ENCODE measurements around the gene SMIM35. TPM values are rescaled to one million over a fixed set of nuclear protein-coding genes. Genes with fewer than 3 reads are reported as not detected.

SMIM35 gene
- total RNA-seq, 1 donor from 2014 or later, result not detected

DNA sequence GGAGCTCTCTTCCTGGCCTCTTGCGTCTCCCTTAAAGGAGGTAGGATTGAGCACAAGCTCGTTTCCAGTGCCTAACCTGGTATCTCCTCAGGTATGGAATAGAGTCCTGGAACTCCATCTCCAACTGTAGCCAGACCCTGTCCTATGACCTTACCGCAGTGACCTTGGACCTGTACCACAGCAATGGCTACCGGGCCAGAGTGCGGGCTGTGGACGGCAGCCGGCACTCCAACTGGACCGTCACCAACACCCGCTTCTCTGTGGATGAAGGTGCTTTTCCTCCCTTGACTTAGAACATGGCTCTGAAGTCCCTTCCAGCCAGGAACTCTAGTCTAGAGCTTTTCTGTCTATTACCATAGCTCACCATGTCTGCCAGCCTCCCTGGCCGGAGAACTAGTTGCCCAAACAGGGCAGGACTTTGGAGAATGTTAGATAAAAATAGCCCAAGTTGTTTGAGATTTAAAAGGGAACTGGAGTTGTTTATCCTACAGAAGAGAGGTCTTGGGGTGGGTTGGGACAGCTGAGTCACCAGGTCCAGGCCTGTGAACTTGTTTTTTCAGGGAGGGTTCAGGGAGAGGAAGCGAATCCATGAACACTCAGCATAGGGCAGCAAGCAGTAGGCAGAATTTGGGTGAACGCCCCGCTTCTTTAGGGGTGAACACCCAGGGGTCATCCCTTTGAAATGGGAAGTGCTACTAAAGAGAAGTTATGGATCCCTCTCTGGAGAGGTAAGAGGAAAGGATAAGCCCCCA lies 97.2 kb downstream of the SMIM35 start:
- no peak overlapping the region for H3K4me3 Mint-ChIP-seq (ENCODE audit: unreplicated experiment)
- peaks cover 11% of the 10 kb centered on the region for H3K4me1 Mint-ChIP-seq (ENCODE audit: low read depth, unreplicated experiment)
- TF ChIP-seq, protein P1, sequence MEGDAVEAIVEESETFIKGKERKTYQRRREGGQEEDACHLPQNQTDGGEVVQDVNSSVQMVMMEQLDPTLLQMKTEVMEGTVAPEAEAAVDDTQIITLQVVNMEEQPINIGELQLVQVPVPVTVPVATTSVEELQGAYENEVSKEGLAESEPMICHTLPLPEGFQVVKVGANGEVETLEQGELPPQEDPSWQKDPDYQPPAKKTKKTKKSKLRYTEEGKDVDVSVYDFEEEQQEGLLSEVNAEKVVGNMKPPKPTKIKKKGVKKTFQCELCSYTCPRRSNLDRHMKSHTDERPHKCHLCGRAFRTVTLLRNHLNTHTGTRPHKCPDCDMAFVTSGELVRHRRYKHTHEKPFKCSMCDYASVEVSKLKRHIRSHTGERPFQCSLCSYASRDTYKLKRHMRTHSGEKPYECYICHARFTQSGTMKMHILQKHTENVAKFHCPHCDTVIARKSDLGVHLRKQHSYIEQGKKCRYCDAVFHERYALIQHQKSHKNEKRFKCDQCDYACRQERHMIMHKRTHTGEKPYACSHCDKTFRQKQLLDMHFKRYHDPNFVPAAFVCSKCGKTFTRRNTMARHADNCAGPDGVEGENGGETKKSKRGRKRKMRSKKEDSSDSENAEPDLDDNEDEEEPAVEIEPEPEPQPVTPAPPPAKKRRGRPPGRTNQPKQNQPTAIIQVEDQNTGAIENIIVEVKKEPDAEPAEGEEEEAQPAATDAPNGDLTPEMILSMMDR (IDR thresholded peaks at IDR 0.05; ENCODE audit: partially characterized antibody, unreplicated experiment), result no peak
- H3K36me3 Mint-ChIP-seq (ENCODE audit: unreplicated experiment), result no peaks in the 10 kb centered on the region
- peaks cover 6% of the 10 kb centered on the region for H3K9me3 Mint-ChIP-seq (ENCODE audit: unreplicated experiment)
- peaks cover 13% of the 10 kb centered on the region for H3K27me3 Mint-ChIP-seq (ENCODE audit: unreplicated experiment)
- DNase-seq, result no peak
- no peak overlapping the region for H3K27ac Mint-ChIP-seq (ENCODE audit: unreplicated experiment)

DNA sequence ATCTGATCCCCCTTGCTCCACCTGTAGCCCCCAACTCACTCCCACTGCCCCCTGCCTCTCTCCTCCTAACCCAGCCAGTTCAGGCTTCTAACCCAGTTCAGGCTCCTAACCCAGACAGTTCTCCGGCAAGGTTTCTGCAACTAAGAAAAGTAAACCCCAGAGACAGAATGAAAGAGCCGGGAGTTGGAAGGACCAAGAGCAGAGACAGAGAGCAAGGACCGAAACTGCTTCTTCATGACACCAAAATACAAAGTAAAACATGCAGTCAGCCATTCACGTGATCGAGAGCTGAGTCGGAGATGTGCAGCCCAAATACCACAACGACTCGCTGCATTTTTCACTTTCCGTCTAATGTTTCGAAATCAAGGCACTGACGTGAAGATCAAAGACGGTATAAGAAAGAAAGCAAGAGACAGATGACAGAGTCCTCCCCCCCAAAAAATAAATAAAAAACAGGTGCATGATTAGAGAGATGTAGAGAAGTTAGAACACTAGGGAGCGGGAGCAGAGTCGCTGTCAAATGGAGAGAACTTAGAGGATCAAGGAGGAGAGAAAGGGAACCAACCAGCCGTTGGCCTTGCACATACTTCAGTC lies 99.7 kb downstream of the SMIM35 start:
- Mint-ChIP-seq H3K27ac (ENCODE audit: unreplicated experiment) (no peak overlapping the region), H3K9me3 (ENCODE audit: unreplicated experiment) (peaks cover 6% of the 10 kb centered on the region), H3K36me3 (ENCODE audit: unreplicated experiment) (no peaks in the 10 kb centered on the region), H3K4me1 (ENCODE audit: low read depth, unreplicated experiment) (peaks cover 11% of the 10 kb centered on the region), H3K27me3 (ENCODE audit: unreplicated experiment) (peaks cover 13% of the 10 kb centered on the region), H3K4me3 (ENCODE audit: unreplicated experiment) (peak overlapping the region; percentile 86)
- TF ChIP-seq, protein P1 (IDR thresholded peaks at IDR 0.05; ENCODE audit: partially characterized antibody, unreplicated experiment), result no peak
- no peak for DNase-seq

DNA sequence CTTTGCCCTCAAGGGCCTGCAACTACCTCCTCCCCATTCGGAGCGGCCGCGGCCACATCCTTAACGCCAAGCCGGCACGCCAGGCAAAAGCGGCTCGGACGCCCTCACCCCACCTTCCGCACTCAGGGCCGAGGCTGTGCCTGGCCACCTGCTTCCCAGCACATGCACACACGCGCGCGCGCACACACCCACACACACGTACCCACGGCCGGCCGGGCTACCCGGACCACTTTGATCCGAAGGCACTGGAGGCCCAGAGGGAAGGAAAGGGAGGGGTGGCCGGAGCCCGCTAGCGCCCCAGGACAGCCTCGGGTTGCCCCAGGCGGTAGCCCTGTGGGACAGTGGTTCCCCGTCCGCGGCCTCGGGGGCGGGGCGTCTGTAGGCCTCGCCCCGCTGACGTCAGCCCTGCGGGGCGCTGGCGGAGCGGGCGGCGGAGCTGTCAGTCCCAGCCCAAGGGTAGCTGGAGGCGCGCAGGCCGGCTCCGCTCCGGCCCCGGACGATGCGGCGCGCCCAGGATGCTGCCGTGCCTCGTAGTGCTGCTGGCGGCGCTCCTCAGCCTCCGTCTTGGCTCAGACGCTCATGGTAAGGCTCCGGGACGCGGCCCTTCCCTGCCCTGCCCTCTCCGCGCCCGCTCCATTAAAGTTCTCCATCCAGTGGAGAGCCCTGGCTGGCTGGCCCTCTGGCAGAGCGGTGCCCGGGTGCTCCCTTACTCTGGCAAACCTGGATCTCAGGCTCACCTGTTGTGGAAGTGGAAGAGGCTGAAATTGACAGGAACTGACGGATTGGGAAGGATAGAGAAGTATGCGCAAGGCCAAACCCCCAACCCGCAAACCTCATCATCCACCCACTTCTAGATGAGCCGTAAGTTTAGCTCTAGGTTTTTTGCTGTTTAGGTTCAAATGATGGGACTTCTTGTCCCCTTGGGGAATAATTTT lies 100.5 kb downstream of the SMIM35 start, which contains the start of gene IL10RA:
IL10RA (plus strand) TSS at position 442 of the 935 bp plus-strand sequence; CDS start at position 516, 74 bp downstream.
- Mint-ChIP-seq H3K27ac (ENCODE audit: unreplicated experiment) (peak within 1 kb of the TSS; percentile 22), H3K27me3 (ENCODE audit: unreplicated experiment) (peaks cover 13% of the 10 kb centered on the region), H3K4me3 (ENCODE audit: unreplicated experiment) (peak within 1 kb of the TSS; percentile 88), H3K36me3 (ENCODE audit: unreplicated experiment) (no peaks in the 10 kb centered on the region), H3K4me1 (ENCODE audit: low read depth, unreplicated experiment) (peaks cover 11% of the 10 kb centered on the region), H3K9me3 (ENCODE audit: unreplicated experiment) (peaks cover 6% of the 10 kb centered on the region)
- peak; percentile 87 for DNase-seq
- TF ChIP-seq, protein P1 (IDR thresholded peaks at IDR 0.05; ENCODE audit: partially characterized antibody, unreplicated experiment), result no peak

DNA sequence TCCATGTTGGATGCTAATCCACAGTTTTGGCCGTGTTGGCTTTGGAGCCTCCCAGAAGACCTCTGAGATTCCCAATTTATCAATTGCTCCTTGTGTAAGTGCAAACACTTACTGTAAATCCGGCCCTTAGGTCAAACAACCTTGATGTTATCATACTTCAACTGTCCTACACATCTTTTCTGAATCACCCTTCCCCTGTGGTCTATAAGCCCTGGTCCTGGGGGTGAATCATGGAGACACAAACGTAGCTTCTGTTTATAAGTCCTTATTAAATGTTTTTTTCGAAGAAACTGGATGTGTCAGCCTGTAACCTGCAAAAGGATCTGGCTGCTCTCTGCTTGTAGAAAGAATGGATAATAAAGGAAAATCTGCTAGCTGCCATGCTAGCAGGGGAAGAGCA lies 102.3 kb downstream of the SMIM35 start:
- Mint-ChIP-seq H3K27me3 (ENCODE audit: unreplicated experiment) (peaks cover 16% of the 10 kb centered on the region), H3K4me1 (ENCODE audit: low read depth, unreplicated experiment) (peaks cover 11% of the 10 kb centered on the region), H3K9me3 (ENCODE audit: unreplicated experiment) (peaks cover 6% of the 10 kb centered on the region), H3K4me3 (ENCODE audit: unreplicated experiment) (no peak overlapping the region), H3K27ac (ENCODE audit: unreplicated experiment) (no peak overlapping the region), H3K36me3 (ENCODE audit: unreplicated experiment) (no peaks in the 10 kb centered on the region)
- DNase-seq, result no peak
- TF ChIP-seq, protein P1 (IDR thresholded peaks at IDR 0.05; ENCODE audit: partially characterized antibody, unreplicated experiment), result no peak

Data from glutamatergic neuron (in vitro differentiated cells).